Endothelial cell of umbilical vein (primary cell): Measurements from ENCODE around the gene TMEM191B.
"Not testable (repeated sequence)": the region's sequence is repeated elsewhere in the genome, so short reads cannot be mapped to it uniquely, and the experiment has no call there.

Experiments
- CTCF ChIP-seq, 2 donors: IDR thresholded peaks; 1 replicate in 1 of 2; 2 replicates in 1 of 2; pipeline ENCODE4 v1.5.1; 2011; ENCODE audit warnings: low read length in 2 of 2, mild to moderate bottlenecking in 2 of 2, moderate library complexity in 2 of 2, control low read depth in 1 of 2, inconsistent platforms in 1 of 2, low read depth in 1 of 2; ENCODE audit not compliant: insufficient read depth in 1 of 2; ENCODE audit errors: extremely low read depth in 1 of 2
- EZH2 ChIP-seq: IDR thresholded peaks from 2 replicates; pipeline ENCODE4 v1.6.1; 2012; ENCODE audit warnings: borderline replicate concordance, low read depth, mild to moderate bottlenecking, moderate library complexity, low read length, inconsistent platforms; ENCODE audit not compliant: severe bottlenecking
- FOS ChIP-seq: IDR thresholded peaks from 2 replicates; pipeline ENCODE4 v1.6.1; 2011; ENCODE audit warnings: mild to moderate bottlenecking, low read length, moderate library complexity, borderline replicate concordance; ENCODE audit not compliant: insufficient read depth
- JUN ChIP-seq: IDR thresholded peaks from 2 replicates; pipeline ENCODE4 v1.6.1; 2011; ENCODE audit warnings: borderline replicate concordance, low read depth; ENCODE audit not compliant: insufficient read length, insufficient read depth
- POLR2A ChIP-seq: IDR thresholded peaks from 2 replicates; pipeline ENCODE4 v1.6.1; 2012; ENCODE audit warnings: low read depth, mild to moderate bottlenecking, control low read depth, low read length
- TF ChIP-seq, protein P1 (sequence below): IDR thresholded peaks from 2 replicates; pipeline ENCODE4 v1.6.1; 2011; ENCODE audit not compliant: insufficient read depth, insufficient read length

DNA sequence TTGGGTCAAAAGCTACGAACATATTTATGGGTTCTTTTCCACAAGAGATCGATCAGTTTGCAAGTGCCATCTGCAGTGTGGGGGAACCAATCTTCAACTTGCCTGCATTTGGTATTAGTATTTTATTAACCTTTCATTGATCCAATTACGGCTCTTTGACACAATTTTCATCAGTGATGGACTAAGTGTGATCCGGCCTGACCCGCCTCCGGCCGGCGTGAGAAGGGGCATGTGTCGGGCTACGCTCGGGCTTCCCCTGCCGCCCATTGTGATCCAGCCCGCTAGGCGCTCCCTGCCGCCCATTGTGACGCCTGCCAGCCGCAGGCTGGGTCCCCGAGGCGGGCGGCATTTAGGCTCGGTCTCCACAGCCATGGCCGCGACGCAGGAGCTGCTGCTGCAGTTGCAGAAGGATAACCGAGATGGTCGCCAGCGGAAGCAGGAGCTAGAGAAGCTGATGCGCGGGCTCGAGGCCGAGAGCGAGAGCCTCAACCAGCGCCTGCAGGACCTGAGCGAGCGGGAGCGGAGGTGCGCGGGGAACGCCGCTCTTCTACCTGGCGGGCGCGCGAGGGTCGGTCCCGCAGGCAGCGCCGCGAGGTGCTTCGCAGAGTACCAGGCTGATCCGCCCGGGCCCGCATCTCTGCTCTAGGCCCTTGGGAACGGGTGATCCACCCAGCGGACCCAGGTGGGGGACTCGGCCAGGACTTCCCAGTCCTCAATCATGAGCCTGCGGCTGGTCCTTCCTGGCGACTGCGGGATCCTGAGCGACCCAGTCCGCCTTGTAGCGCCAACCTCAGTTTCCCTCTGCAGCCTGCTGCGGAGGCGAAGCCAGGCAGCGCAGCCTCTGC is at the start of gene TMEM191B:
- TF ChIP-seq, protein P1, sequence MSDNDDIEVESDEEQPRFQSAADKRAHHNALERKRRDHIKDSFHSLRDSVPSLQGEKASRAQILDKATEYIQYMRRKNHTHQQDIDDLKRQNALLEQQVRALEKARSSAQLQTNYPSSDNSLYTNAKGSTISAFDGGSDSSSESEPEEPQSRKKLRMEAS: not testable (repeated sequence)
- TF ChIP-seq CTCF (IDR thresholded peaks at IDR 0.05; ENCODE audit: extremely low read depth in 1 of 2, insufficient read depth in 1 of 2, low read depth in 1 of 2, low read length in 2 of 2); EZH2; FOS; JUN; POLR2A: not testable (repeated sequence)
